Activated CD4-positive, alpha-beta T cell treated with anti-CD3 and anti-CD28 coated beads, Interleukin-2, Interleukin-4, amounts not matched to agents 100 ng/mL and 50 ng/mL, durations not matched to agents 16 hours and 8 hours (primary cell): ENCODE measurements around the gene ZBED6.
A peak's percentile ranks its signal among the peaks of the same experiment; 100 is the strongest.
"Not testable (repeated sequence)": the region's sequence is repeated elsewhere in the genome, so short reads cannot be mapped to it uniquely, and the experiment has no call there.

Source experiments
- DNase-seq: peaks from one replicate; pipeline ENCODE4 v3.0.0-alpha.2; 2020; ENCODE audit warnings: low spot score

ZBED6 gene

GRCh38 chr1:203795441-203796235 is at the start of gene ZBED6, which contains the start of gene ZC3H11A:
Gene ZBED6, plus strand, starts transcription at chr1:203795623. Its CDS starts 1,900 bp downstream, at chr1:203797523.
Gene ZC3H11A, plus strand, starts transcription at chr1:203795623. Its CDS starts 21,448 bp downstream, at chr1:203817071.
- peak; percentile 99 for DNase-seq

- no peak for DNase-seq
Measured at GRCh38 chr1:203746281-203746680, 49.1 kb upstream of the ZBED6 start.

GRCh38 chr1:203751051-203751450 is 44.4 kb upstream of the ZBED6 start:
- DNase-seq: no peak

GRCh38 chr1:203751618-203752361 is 43.6 kb upstream of the ZBED6 start:
- not testable (repeated sequence) for DNase-seq

GRCh38 chr1:203754455-203754864 is 41.0 kb upstream of the ZBED6 start:
- no peak for DNase-seq

- no peak for DNase-seq
Measured at GRCh38 chr1:203756036-203756435, 39.4 kb upstream of the ZBED6 start.

- not testable (repeated sequence) for DNase-seq
Measured at GRCh38 chr1:203758749-203759148, 36.7 kb upstream of the ZBED6 start.

GRCh38 chr1:203760506-203760905 is 34.9 kb upstream of the ZBED6 start:
- DNase-seq: no peak

GRCh38 chr1:203761958-203762357 is 33.5 kb upstream of the ZBED6 start:
- DNase-seq: not testable (repeated sequence)

- DNase-seq: no peak
Measured at GRCh38 chr1:203763505-203763904, 31.9 kb upstream of the ZBED6 start.

GRCh38 chr1:203764105-203765028 is 31.1 kb upstream of the ZBED6 start:
- peak; percentile 4 for DNase-seq

GRCh38 chr1:203765029-203765837 is 30.2 kb upstream of the ZBED6 start, which contains the start of gene LAX1:
Gene LAX1, plus strand, starts transcription at chr1:203765183. Its CDS starts 383 bp downstream, at chr1:203765566.
- peak; percentile 91 for DNase-seq

- no peak for DNase-seq
Measured at GRCh38 chr1:203768256-203768655, 27.2 kb upstream of the ZBED6 start.

- DNase-seq: no peak
Measured at GRCh38 chr1:203769505-203770343, 25.7 kb upstream of the ZBED6 start.

GRCh38 chr1:203771901-203772301 is 23.5 kb upstream of the ZBED6 start:
- no peak for DNase-seq

- DNase-seq: no peak
Measured at GRCh38 chr1:203772836-203773235, 22.6 kb upstream of the ZBED6 start.

- no peak for DNase-seq
Measured at GRCh38 chr1:203776636-203777035, 18.8 kb upstream of the ZBED6 start.

GRCh38 chr1:203777596-203777995 is 17.8 kb upstream of the ZBED6 start:
- no peak for DNase-seq

GRCh38 chr1:203778146-203778545 is 17.3 kb upstream of the ZBED6 start:
- DNase-seq: no peak

GRCh38 chr1:203778789-203779188 is 16.6 kb upstream of the ZBED6 start:
- DNase-seq: no peak
